Left colon (tissue), 2 donors: ENCODE measurements around the gene ACSS3. TPM values are rescaled to one million over a fixed set of nuclear protein-coding genes. Genes with fewer than 3 reads are reported as not detected.
"Not testable (repeated sequence)": the region's sequence is repeated elsewhere in the genome, so short reads cannot be mapped to it uniquely, and the experiment has no call there.

Source experiments
- ATAC-seq: fragments of 200-7000 bp; cut with Tn5 transposase; one replicate; pipeline ENCODE4 v1.9.1; 2020; ENCODE audit warnings: mild to moderate bottlenecking, moderate library complexity
- DNase-seq, 2 donors: peaks; one replicate each; pipeline ENCODE4 v3.0.0-alpha.2; 2020
- intact Hi-C, 2 donors: fragments of 100-400 bp; cut with DNase I in 1 of 2; cut with micrococcal nuclease in 1 of 2; formaldehyde crosslinking; loops; one replicate each; pipeline versions ENCODE4 v1.11.2 to v1.14.0; 2022; cut with DNase I, micrococcal nuclease
- total RNA-seq, 2 donors: library from RNA; stranded (reverse); fragmentation: NEBNext Ultra II Directional; extraction: Animal tissue kit (Norgen Biotek cat#: 25700); gene quantifications; one replicate each; pipeline ENCODE4 v1.2.1, GENCODE V29; 2021
- donor health status: DM: no; HTN: no; CAD: no.
- donor health status: DM: yes; HTN: yes; CAD: no.

The ACSS3 gene
- total RNA-seq, 2 donors from 2014 or later, result 1.4 to 2.0 TPM

GRCh38 chr12:81088221-81088620 is 10.3 kb downstream of the ACSS3 start:
- intact Hi-C loops, result no loop called here
- DNase-seq (no peak), ATAC-seq (peak; percentile 30)

- DNase-seq (no peak), ATAC-seq (no peak)
- intact Hi-C loops, result no loop called here
Measured at GRCh38 chr12:81089412-81089811, 11.5 kb downstream of the ACSS3 start.

DNA sequence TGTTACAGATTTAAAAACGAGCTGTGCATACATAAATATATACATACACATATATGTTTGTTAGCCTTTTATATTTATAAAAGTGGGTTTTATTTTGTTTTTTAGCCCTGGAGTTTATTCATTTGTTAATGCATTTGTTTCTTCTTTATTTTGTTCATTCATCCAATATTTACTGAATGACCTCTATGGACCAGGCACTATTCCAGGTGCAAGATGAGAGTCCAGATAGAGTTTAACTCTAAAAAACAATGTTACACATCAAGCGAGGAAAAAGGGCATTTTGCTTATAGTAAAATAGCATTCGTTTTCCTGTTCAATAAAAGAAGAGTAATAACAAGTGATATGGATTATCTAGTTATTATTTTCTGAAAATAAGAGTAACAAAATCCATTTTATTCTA is 14.2 kb downstream of the ACSS3 start:
- intact Hi-C loops, result no loop called here
- ATAC-seq (no peak), DNase-seq (no peak)

- DNase-seq (no peak), ATAC-seq (no peak)
- intact Hi-C loops, result no loop called here
Measured at GRCh38 chr12:81094718-81095360, 17.0 kb downstream of the ACSS3 start.

DNA sequence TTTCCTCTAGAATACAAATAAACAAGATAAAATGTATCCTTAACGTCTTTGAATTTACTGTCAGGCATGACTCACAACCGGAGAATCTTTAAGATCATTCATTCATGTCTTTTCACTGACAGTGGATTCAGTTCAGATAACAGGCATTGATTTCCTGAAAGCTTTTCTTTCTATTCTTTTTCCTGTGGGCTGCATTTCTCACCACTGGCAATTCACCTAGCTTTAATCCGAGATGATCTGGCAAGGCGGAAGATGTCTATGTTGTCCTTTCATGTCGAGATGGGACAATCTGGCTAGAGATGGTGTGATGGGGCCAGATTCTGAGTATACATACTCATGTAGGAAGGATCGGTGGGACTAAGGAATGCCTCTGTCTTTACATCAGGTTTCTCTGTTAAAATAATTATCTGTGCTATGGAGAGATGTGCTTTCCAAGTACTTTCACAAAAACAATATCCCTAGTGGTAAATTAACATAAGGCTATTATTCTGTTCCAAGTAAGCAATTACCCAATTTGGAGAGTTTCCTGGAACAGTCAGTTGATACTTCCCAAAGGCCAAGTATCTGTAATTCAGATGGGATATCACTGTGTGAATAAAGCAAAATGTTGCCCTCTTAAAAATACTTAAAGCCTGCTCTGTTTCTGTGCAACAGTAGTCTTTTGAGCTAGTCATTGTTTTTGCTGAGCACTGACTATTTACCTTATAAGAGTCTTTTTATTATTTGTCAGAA is 17.8 kb downstream of the ACSS3 start:
- intact Hi-C loops, result no loop called here
- ATAC-seq, result no peak
- DNase-seq, result no peak

DNA sequence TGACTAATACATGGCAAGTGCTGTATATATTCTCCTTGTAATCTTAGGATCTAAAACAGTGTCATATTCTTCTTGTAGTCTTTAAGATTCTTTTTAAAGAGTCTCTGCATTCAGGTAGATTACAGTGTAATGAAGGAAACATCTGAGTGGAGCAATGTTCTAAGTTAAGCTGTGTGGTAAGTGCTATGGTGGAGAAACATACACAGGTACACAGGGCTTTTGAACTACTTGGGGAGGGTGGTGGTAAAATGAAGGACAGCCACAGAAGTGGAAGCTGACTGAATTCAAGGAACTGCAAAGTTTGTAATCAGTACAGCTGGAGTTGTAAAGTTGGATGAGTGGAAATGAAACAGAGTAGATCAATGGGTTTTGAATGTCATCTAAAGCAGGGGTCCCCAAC is 27.8 kb downstream of the ACSS3 start:
- intact Hi-C loops, result no loop called here
- DNase-seq (no peak), ATAC-seq (no peak)

DNA sequence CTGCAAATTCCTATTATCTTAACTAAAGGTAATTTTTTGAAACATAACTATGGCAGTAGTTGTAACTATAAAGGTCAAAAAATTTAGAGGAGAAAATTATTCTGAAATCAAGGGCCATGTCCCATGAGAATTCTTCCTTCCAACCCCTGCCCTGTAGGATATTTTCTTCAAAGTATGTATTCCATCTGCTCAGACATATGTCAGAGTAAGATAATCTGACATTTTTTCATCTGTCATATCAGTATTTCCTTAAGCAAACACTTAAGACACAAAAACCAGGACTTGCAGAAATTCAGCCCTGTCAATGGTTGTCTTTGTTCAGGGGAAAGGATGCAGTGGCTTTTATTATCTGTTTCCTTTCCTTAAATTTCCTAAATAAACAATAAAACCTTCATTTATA is 36.3 kb downstream of the ACSS3 start:
- DNase-seq (no peak), ATAC-seq (no peak)
- intact Hi-C loops, result no loop called here

GRCh38 chr12:81119069-81119468 is 41.2 kb downstream of the ACSS3 start:
- ATAC-seq, intact Hi-C loops, DNase-seq: not testable (repeated sequence)

DNA sequence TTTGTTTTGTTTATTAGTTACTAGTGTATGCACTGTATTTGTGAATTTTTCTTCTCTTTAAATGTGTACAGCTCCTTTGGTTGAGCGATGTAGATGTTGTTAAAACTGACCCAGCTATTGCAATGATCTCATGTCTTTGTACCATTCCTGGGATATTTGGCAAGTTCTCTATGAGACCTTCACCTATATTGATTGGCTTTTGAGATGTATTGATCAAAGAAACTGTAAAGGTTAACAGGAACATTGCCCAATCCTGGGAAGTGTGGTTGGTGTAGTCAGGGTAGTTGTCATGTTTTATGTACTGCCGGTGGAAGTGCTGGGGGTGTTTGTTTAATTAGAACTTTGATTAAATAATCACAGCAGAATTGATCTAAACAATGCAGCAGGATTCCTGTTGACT is 43.1 kb downstream of the ACSS3 start:
- ATAC-seq, result no peak
- no peak for DNase-seq
- intact Hi-C loops, result no loop called here

GRCh38 chr12:81123611-81124010 is 45.7 kb downstream of the ACSS3 start:
- intact Hi-C loops, result no loop called here
- no peak for DNase-seq
- ATAC-seq, result no peak

GRCh38 chr12:81125691-81126090 is 47.8 kb downstream of the ACSS3 start:
- intact Hi-C loops, result no loop called here
- no peak for DNase-seq
- ATAC-seq, result no peak

GRCh38 chr12:81128930-81129554 is 51.2 kb downstream of the ACSS3 start:
- peak; percentile 58 for ATAC-seq
- peak in 1 of 2 donors; percentile 6 for DNase-seq
- intact Hi-C loops, result no loop called here

GRCh38 chr12:81136519-81136918 is 58.6 kb downstream of the ACSS3 start:
- intact Hi-C loops, result no loop called here
- ATAC-seq, result no peak
- DNase-seq, result no peak

DNA sequence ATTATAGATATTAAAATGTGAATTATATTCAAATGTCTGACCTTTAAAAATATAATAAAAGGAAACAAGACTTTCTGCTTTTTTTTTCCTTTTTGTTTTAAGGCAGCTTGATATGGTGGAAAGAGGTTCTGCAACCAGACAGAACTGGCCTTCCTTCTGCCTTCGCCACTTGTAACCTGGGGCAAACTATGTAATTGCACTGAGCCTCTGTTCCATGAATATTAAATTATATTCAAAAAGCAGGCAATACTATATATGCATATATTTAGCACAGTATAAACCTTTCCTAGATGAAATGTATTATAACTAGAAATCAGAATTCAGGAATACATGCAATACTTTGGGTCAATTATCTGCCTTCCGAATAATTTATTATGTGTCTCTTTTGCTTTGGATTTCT is 59.9 kb downstream of the ACSS3 start:
- intact Hi-C loops, result no loop called here
- ATAC-seq (no peak), DNase-seq (no peak)

GRCh38 chr12:81141217-81141616 is 63.3 kb downstream of the ACSS3 start:
- ATAC-seq (no peak), DNase-seq (no peak)
- intact Hi-C loops, result no loop called here

DNA sequence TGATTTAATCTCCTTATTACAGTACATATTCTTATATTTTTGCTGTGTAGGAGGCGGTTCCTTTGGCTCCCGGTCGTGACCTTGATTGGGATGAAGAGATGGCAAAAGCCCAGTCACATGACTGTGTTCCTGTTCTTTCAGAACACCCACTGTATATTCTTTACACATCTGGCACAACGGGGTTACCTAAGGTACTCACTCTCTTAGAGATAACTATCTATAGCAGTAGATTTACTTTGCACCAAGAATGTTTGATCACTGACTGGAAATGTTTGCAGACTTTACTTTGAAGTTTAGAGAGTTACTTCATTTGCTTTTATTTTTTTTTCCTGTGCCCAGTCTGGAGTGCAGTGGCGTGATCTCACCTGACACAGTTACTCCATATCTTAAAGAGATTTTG is 65.2 kb downstream of the ACSS3 start:
- ATAC-seq, result peak; percentile 64
- DNase-seq, result no peak
- intact Hi-C loops, result no loop called here

DNA sequence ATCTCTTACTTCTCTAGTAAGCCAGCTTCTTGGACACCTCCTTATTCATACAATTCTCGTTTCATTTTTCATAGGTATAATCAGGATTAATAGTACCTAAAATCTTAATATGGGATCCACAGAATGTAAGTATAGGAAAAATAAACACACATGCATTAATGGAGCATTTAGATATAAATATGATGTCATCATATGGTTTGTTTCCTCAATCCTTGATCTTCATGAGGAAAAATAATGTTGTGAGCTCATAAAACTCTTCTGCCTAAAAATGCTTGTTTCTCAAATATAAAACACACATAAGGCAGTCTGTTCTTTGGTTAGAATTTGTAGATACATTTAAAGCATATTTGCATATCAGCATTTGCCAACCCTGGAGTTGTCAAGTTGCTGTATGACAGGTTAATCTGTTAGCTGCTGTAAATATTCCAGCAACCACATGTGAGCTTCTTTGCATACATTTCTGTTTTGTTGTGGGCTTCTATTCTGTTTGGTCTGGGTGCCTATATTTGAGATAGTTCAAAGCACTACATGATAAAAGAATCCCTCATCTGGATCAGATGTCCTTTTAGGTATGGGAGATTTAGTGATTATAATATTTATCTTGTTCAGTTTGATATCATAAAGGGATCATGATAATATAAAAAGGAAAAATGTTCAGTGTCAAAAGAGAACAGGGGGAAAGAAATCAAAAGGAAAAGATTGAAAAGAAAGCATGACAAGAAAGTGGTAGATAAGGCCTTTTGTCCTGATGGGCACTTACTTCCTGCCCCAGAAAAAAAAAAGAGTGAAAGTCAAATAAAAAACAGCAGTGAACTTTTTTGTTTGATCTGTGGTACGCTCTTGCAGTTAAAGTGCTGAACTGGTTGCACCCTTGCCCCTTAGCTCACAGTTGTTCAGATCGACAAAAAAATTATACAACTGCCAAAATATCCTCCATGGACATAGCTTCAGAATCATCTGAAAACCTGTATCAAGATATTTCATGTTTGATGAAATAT is 68.6 kb downstream of the ACSS3 start:
- peak; percentile 20 for ATAC-seq
- DNase-seq, result no peak
- intact Hi-C loops, result no loop called here

DNA sequence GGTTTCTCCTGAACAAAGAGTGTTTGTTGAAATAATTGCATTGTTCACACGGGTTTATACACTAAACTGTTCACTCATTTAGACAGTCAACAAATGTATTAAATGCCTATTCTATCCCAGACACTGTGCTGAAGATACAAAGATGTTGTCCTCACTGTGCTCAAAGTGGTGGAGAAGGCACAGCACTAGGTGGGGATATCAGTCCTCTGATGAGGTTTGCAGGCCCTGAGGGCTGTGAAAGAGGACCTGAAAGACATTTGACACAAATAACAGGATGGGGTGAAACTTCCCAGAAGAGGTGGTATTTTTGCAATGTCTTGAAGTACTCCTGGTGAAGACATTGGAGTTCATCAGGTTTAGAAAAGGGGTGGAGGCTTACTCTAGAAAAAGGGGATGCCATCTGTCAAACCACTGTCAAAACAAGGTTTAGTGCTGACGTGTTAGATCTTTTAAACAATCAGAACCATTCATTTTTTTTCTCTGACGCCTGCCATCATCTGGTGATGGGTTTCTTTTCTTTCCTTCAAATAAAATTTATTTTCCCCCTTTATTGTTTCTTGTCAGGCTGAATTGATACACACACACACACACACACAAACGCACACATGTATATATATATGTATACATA is 69.5 kb downstream of the ACSS3 start:
- DNase-seq (no peak), ATAC-seq (peak; percentile 42)
- intact Hi-C loops, result no loop called here

GRCh38 chr12:81150382-81150781 is 72.5 kb downstream of the ACSS3 start:
- no peak for DNase-seq
- intact Hi-C loops, result no loop called here
- ATAC-seq, result no peak
